PC-9 (cell line): ENCODE data around the gene HHAT.

Source experiments
- EZH2 ChIP-seq: fragments of 200-600 bp; sonication (generic); IDR thresholded peaks from 2 replicates; pipeline ENCODE4 v1.8.0; 2017; ENCODE audit warnings: antibody characterized with exemption, low read depth
- TF ChIP-seq, protein P1 (sequence below): fragments of 200-600 bp; sonication (generic); conservative IDR thresholded peaks from 2 replicates; pipeline ENCODE4 v1.6.1; 2017; ENCODE audit warnings: mixed run types, antibody characterized with exemption, mild to moderate bottlenecking, moderate library complexity

DNA sequence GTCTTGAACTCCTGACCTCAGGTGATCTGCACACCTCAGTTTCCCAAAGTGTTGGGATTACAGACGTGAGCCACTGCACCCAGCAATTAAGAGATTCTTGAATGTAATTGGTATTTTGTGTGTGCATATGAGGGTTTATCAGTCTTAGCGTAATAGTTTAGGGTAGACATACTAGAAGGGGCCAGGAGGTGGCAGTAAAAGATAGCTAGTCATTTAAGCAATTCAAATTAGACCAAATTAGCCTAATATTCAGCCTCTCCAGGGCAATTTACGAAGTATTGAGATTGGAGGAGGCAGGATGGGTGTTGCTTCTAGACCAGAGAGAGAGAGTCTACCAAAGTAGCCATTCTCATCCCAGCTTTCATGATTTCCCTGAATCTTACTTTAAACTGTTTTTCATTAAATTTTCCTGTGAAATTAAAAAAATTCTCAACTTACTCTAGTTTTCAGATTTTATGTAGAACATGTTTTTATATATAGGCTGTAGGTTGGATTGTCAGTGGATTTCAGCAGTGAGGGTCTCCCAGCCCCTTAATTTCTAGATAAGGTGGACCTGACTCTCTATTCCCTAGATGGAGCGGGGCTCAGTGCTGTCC, 119.7 kb downstream of the HHAT start:
- TF ChIP-seq, protein P1, sequence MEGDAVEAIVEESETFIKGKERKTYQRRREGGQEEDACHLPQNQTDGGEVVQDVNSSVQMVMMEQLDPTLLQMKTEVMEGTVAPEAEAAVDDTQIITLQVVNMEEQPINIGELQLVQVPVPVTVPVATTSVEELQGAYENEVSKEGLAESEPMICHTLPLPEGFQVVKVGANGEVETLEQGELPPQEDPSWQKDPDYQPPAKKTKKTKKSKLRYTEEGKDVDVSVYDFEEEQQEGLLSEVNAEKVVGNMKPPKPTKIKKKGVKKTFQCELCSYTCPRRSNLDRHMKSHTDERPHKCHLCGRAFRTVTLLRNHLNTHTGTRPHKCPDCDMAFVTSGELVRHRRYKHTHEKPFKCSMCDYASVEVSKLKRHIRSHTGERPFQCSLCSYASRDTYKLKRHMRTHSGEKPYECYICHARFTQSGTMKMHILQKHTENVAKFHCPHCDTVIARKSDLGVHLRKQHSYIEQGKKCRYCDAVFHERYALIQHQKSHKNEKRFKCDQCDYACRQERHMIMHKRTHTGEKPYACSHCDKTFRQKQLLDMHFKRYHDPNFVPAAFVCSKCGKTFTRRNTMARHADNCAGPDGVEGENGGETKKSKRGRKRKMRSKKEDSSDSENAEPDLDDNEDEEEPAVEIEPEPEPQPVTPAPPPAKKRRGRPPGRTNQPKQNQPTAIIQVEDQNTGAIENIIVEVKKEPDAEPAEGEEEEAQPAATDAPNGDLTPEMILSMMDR: peak; percentile 79
- no peak for TF ChIP-seq EZH2
